GM04503 (cell line): Measurements from ENCODE around the gene SLITRK6.
"Not testable (repeated sequence)": the region's sequence is repeated elsewhere in the genome, so short reads cannot be mapped to it uniquely, and the experiment has no call there.

Experiments used
- DNase-seq: peaks from one replicate; pipeline ENCODE4 v3.0.0-alpha.2; 2012; ENCODE audit warnings: low read depth

The SLITRK6 gene, protein sequence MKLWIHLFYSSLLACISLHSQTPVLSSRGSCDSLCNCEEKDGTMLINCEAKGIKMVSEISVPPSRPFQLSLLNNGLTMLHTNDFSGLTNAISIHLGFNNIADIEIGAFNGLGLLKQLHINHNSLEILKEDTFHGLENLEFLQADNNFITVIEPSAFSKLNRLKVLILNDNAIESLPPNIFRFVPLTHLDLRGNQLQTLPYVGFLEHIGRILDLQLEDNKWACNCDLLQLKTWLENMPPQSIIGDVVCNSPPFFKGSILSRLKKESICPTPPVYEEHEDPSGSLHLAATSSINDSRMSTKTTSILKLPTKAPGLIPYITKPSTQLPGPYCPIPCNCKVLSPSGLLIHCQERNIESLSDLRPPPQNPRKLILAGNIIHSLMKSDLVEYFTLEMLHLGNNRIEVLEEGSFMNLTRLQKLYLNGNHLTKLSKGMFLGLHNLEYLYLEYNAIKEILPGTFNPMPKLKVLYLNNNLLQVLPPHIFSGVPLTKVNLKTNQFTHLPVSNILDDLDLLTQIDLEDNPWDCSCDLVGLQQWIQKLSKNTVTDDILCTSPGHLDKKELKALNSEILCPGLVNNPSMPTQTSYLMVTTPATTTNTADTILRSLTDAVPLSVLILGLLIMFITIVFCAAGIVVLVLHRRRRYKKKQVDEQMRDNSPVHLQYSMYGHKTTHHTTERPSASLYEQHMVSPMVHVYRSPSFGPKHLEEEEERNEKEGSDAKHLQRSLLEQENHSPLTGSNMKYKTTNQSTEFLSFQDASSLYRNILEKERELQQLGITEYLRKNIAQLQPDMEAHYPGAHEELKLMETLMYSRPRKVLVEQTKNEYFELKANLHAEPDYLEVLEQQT

DNA sequence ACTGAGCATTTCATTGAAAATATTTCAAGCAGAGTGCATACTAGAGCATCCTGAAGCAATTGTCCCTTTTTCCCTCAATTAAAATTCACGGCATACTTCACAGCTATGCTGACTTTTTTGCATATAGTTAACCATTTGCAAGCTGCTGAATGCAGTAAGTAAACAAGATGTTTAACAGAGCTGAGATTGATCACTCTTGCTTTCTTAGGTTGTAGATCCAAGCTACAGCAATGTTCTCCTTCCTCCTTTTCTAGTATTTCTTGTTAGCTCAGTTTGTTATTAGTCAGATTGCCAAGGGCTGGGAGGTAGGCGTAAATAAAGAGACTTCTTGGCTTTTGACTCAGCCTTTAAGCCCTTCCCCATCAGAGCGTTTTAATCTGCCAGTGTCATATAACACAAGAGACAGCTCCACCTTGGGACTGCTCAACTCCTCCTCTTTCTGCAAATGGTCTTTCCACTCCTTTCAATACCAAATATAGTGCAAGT is at the start of gene SLITRK6:
TSS of gene SLITRK6 (minus strand) at position 323 of the 486 bp plus-strand sequence. CDS start 2,911 bp downstream, outside the sequence.
- DNase-seq: no peak

DNA sequence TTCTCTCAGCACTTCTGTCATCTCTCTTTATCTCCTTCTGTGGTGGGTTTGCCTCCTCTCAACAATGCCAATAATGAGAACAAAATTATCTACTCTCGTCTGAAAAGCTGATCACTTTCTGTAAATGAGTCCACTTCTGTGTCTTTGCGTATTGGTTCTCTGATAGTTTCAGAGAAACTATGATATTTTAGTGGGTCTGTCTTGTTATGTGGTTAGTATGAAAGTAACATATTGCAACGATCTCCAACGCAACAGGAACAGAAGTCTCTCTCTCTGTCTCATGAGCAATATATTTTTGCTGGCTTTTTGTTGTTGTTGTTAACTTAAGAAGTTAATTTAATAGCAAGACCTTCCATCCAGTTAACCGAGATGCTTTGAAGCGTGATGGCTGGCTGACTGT is 47.8 kb upstream of the SLITRK6 start:
- no peak for DNase-seq

DNA sequence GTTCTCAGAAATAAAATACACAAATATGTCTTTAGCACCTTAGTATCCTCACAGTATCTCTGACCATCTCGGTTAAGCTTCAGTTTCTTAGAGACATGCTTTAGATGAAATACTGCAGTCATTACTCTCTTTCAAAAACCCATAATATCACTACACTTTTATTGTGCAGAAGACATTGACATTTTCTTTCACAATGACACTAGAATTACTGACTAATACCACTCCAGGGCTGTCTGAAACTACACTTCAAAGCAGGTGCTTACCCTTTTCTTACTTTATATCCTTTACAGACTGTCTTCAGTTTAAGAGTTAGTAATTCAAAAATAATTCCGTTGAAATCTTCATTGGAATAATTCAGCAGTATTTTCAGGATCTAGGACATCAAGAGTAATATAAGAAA is 42.2 kb upstream of the SLITRK6 start:
- DNase-seq: no peak

DNA sequence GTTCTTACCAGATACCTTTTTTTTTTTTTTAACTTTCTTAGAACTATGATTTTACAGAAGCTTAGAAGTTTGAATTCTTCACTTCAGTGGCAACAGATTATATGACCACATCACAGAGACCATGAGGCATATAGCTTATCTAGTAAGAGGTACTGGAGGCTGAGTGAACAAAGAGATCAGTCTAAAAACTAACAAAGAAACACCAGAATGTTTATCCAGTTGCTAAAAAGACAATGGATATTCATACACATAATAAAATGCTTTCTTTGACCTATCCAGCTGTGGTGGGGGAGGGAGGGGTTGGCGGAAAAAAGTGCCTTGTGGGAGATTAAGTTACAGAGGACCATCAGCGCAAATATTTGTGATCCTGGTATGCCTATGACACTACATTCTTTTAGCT is 34.7 kb upstream of the SLITRK6 start:
- no peak for DNase-seq

DNA sequence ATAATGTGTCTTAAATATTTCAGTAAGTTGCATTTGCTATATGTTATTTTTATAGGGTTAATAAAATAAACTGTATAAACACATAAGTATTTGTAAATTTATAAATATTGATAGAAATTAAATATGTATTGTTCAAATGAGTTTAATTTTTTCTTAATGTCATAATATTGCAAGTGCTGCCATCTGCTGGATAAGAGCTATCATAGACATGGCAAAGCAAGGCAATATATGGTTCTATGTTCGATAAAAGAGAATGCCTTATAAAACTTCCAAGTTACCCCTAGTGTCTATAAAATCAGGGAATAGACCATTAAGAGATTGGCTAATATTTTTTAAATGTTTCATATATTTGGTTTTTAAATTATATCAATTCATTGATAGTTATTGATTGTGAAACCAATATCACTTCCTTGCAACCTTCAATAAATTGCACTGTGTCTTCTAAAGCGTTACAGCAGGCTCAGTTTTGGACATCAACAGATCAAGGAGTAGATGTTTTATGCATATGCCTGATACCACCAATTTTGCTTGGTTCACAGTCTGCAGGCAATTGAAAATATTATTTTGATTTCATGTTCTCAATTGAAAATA is 29.0 kb upstream of the SLITRK6 start:
- DNase-seq: no peak

DNA sequence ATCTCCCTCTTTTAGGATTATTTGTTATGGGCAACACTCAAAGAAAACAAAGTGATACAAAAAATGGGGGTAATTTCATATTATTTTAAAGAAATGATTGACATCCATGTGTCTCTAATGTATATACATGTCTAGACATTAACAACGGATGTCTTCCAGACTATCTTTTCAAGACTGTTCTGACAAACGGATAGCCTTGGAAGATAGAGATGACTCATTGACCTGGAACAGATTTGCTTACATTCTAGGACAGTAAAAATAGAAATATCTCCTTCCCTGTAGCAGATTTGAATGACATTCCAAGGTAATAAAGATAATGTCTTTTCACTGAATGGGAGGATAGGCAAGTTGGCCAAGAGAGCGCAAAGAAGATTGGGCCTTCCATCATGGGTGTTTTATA is 26.2 kb upstream of the SLITRK6 start:
- DNase-seq: no peak

DNA sequence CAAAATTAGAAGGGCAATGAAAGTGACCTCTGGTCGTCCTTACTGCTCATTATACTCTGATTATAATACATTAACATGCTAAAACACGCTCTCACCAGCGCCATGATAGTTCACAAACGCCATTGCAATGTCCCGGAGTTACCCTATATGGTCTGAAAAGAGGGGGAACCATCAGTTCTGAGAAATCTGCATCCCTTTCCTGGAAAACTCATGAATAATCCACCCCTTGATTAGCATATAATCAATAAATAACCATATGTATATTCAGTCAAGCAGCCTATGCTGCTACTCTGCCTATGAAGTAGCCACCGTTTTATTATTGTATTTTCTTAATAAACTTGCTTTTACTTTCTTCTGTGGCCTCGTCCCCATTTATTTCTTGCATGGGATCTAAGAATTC is 24.6 kb upstream of the SLITRK6 start:
- DNase-seq: no peak

DNA sequence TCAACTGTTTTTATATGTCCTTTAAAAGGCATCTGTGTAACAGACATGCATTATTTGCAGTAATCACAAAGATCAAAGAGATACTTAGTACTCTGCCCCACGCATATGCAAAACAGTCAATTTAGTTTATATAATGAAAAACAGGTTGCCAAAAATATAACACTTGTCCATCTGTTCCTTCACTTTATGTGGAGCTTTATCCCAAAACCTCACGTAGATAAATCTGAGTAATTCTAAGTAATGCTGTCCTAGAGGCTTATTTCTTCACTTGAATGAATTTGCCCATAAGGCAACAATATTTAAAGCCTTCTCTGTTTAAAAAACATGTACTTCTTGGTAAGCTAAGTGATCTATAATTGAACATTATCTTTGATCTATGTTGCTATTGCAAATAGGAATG is 20.3 kb upstream of the SLITRK6 start:
- no peak for DNase-seq

DNA sequence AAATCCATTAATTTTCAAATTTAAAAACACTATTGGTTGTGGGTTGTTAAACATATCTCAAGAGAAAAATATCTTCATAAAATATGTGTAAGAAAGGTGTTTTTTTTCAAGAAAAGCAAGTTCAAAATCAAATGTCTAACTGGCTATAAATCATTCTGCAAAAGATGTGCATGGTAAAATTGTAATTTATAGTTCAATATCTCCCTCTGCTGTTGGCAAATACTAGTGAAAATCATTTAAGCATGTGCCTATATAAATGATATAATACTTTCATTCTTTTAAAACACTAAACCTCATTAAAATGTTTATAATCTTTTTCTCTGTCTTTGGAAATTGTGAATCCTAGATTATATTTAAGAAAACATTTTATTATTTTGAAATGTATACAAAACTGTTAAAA is 17.2 kb upstream of the SLITRK6 start:
- DNase-seq: no peak

DNA sequence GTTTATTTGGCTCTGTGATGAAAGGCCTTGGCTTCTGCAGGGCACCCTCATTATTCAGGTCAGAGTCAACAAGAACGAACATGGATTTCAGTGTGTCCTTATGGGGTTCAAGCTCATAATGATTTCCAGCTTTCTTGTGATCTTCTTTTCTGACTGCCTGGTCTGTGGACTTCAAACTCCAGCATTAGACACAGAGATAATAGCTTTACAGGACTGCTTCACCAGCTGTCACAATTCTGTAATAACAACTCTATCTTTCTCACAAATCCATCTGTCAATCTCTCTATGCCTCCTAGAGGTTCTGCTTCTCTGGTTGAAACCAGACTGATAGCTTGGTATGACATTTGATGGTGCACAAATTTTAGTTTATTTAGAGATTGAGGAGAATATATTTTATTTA is 13.1 kb upstream of the SLITRK6 start:
- no peak for DNase-seq

DNA sequence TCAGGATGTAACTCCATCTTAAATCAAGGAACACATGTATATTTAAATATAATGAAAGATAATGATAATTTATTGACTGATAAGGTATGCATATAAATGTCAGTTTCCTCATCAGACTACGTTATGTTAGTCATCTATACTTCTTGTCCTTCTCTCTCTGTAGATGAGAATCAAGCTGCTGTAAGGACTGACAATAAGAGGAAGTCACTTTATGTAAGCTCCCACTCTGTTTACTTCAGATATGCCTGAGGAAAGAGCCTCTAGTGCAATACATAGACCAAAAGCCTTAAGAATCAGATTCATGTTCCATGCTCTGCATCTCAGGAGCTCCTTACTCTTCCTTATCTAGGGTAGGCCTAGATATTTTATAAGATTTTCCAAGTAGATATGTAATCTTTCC is 9.6 kb upstream of the SLITRK6 start:
- no peak for DNase-seq

DNA sequence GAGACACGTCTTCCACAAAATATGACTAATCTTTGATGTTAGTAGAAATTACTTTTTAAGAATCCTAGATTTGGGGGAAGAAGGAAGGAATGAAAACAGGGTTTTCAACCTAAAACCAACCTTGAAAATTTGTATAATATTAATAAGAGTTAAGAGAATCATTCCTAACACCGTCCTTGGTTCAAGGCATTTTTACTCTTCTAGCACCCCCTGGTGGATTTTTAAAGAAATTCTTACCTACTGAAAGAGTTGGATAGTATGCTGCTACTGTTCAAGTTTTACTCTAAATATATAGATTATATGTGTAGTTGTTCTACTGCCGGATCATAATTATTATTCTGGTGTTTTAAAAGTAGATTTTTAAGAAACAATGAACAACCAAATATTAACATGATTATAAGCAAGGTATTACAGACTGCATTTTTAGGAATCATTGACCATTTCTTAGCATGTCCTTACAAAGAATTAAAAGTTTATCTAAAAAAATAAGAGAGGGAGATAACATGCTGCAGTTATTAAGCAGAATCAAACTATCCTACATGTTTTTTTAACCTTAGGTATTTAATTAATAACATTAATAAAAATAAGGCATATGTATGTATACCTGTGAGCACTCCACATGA is 7.4 kb upstream of the SLITRK6 start:
- DNase-seq: no peak

DNA sequence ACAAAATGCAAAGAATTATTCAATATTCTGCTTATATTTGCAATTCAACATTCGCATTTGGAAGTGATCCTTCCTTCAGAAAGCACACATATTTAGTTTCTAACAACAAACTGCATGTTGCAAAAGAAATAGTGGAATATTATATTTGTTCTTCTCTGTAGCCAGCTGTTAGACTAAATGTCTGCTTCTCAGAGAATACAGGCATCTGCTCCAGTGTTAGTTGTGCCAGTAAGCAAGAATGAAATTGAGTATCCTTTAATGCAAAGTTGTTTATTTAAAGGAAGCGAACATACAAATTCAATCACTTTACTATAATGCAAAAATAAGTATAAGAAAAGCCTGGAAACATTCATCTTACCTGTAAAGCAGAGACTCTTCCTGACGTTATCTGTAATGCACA is 663 bp downstream of the SLITRK6 start:
- DNase-seq: no peak

DNA sequence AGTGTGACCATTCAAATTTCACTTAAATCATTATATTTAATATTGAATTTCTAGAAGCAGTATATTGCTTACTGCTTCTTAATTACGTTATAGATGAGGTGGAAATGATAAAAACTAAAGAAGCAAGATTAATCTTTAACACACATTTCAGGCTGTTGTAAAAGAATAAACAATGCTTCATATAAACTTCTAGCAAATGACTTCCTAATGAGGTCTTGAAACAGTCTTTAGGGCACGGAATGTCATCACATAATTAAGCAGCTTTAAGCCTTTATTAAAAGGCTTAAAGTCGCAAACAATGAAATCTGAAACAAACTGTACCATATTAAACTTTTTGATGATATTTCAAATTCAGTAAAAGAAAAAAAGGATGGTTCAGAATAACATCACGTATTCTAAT is 1.9 kb downstream of the SLITRK6 start:
- no peak for DNase-seq

DNA sequence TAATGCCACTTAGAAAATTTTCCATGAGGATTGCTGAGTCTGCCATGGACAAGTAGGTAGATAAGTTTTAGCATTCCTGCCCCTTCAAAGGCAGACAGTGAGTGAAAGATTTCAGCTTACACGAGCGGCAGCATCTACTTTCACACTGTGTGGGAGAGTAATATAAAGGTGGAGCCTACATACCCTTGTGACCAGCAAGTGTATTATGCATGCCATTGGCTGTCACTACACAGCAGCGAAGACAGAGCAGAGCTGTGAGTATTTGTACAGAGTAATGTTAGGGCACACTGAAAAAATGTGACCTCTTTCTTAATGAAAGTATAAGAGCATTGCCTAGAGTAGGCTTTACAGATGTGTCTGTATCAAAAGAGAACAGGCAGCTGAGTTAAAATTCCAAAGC is 14.0 kb downstream of the SLITRK6 start:
- no peak for DNase-seq

DNA sequence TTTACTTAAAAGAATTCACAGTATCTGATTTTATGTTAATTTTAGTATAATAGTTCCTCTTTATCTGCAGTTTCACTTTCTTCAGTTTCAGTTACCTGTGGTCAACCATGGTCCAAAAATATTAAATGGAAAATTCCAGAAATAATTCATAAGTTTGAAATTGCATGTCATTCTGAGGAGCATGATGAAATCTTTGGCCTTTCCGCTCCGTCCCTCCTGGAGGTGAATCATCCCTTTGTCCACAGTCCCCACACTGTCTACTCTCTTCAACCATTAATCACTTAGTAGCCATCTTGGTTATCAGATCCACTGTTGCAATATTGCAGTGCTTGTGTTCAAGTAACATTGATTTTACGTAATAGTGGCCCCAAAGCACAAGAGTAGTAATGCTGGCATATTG is 26.9 kb downstream of the SLITRK6 start:
- no peak for DNase-seq

DNA sequence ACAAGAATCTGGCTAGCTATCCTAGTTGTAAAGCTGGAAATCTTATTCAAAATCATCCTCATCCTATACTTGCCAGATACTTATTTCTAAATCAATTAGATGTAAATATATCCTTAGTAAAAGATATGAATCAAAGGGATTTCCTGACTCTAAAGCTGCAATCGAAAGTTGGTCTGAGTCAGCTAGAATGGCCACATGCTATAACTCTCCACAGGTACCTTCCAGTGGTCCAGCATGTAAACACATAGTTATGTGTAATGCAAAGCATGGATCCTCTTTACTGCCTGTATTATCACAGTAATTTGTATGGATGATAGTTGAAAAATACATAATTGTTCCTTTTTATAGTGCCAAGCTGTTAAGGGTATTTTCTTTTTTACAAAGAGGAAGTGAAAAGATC is 27.4 kb downstream of the SLITRK6 start:
- no peak for DNase-seq

DNA sequence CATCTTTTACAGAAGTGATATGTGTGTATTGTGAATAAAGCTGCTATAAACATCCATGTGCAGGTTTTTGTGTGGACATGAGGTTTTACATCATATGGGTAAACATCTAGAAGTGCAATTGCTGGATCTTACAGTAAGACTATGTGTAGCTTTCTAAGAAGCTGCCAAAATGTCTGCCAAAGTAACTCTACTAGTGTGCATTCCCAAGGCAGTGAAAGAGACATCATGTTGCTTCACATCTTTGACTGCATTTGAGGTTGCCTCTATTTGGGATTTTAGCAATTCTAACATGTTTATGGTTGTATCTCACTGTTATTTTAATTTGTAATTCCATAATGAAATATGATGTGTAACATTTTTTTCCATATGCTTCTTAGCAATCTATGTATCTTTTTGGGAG is 30.3 kb downstream of the SLITRK6 start:
- DNase-seq: no peak

DNA sequence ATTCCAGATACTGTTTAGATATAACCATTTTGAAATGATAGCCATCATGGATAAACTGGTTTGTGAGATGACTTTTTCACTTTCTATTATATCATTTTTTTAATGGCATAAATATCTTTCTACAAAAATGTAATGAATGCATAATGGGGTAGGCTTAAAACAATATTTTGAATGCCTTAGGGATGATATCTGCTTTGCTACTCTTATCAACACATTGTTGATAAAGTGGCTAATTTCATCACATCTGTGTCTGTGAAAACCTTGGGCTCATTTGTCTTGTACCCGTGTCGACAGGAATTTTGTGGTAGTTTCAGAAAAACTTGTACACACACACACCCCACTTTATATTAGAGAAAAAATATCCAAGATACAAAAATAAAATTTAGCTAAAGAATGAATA is 44.1 kb downstream of the SLITRK6 start:
- DNase-seq: no peak

DNA sequence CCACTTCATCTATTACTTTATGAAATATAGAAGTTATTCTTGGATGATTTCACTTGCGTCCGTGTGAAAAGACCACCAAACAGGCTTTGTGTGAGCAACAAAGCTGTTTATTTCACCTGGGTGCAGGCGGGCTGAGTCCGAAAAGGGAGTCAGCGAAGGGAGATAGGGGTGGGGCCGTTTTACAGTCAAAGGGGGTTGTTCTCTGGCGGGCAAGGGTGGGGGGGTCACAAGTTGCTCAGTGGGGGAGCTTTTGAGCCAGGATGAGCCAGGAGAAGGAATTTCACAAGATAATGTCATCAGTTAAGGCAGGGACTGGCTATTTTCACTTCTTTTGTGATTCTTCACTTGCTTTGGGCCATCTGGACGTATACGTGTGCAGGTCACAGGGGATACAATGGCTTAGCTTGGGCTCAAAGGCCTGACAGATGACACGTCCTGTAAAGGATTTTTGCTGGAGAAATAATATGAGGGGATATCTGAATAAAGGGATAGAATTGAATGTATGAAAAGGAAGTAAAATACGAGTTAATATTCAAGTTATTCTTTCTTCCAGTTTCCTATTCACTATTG is 55.9 kb downstream of the SLITRK6 start:
- DNase-seq: not testable (repeated sequence)
